ENCODE results near the gene BICRA. TPM values are rescaled to one million over a fixed set of nuclear protein-coding genes. Genes with fewer than 3 reads are reported as not detected.

Gene BICRA
- total and polyA plus RNA-seq, 7 donors, result 3.1 to 22.4 (median 9.9) TPM

GRCh38 chr19:47569331-47569730 is 39.6 kb upstream of the BICRA start:
- WGBS, 3 donors, result 81 to 86% (median 81%) methylated on average over 9 of the region's 9 CpGs
- intact Hi-C loops (cut with DNase I), result no loop called here

GRCh38 chr19:47572635-47573034 is 36.3 kb upstream of the BICRA start:
- 60 to 64% (median 61%) methylated on average over 21 to 22 of the region's 22 CpGs for WGBS, 3 donors
- H3K4me3 ChIP-seq, result peak overlapping the region; percentile 58

More at GRCh38 chr19:47569331-47569730, 39.6 kb upstream of the BICRA start:
- no peaks in the 10 kb centered on the region for H3K4me1 ChIP-seq
- no peaks in the 10 kb centered on the region for H3K36me3 ChIP-seq (ENCODE audit: insufficient read depth in 1 of 2, low read depth in 1 of 2)
- no peak for TF ChIP-seq CTCF (IDR thresholded peaks at IDR 0.05)
- H3K9me3 ChIP-seq, result no peaks in the 10 kb centered on the region
- H3K4me3 ChIP-seq, result no peak overlapping the region
- H3K27me3 ChIP-seq (ENCODE audit: insufficient read depth in 3 of 3, low read length in 2 of 3), result peaks cover 3 to 20% (median 5%) of the 10 kb centered on the region in 3 donors
- no peak for ATAC-seq
- H3K27ac ChIP-seq, result no peak overlapping the region
- no peak for DNase-seq

GRCh38 chr19:47573071-47574026 is 35.6 kb upstream of the BICRA start, which contains the start of gene ZNF541:
Gene ZNF541 (minus strand): TSS chr19:47573148. CDS start chr19:47555856, 17,292 bp downstream.
- intact Hi-C loops (cut with DNase I), result no loop called here
- 14 to 29% (median 16%) methylated on average over 33 to 87 of the region's 89 CpGs for WGBS, 3 donors
- ATAC-seq (peak in 3 of 4 donors; percentile 44 to 57 (median 52)), DNase-seq (peak; percentile 72)
- no peak for TF ChIP-seq CTCF (IDR thresholded peaks at IDR 0.05)
- no peaks in the 10 kb centered on the region for H3K36me3 ChIP-seq (ENCODE audit: insufficient read depth in 1 of 2, low read depth in 1 of 2)
- H3K9me3 ChIP-seq, result no peaks in the 10 kb centered on the region
- no peak within 1 kb of the TSS for H3K27ac ChIP-seq
- no peaks in the 10 kb centered on the region for H3K4me1 ChIP-seq
- peak within 1 kb of the TSS; percentile 58 for H3K4me3 ChIP-seq
- H3K27me3 ChIP-seq (ENCODE audit: insufficient read depth in 3 of 3, low read length in 2 of 3), result peaks cover 3 to 20% (median 5%) of the 10 kb centered on the region in 3 donors

More at GRCh38 chr19:47572635-47573034, 36.3 kb upstream of the BICRA start:
- Histone ChIP-seq H3K4me1 (no peaks in the 10 kb centered on the region), H3K27ac (no peak overlapping the region), H3K36me3 (ENCODE audit: insufficient read depth in 1 of 2, low read depth in 1 of 2) (no peaks in the 10 kb centered on the region), H3K27me3 (ENCODE audit: insufficient read depth in 3 of 3, low read length in 2 of 3) (peaks cover 3 to 20% (median 5%) of the 10 kb centered on the region in 3 donors), H3K9me3 (no peaks in the 10 kb centered on the region)
- no peak for TF ChIP-seq CTCF (IDR thresholded peaks at IDR 0.05)
- intact Hi-C loops (cut with DNase I), result no loop called here
- DNase-seq, result no peak
- ATAC-seq, result no peak

- intact Hi-C loops (cut with DNase I), result no loop called here
- Histone ChIP-seq H3K4me1 (no peaks in the 10 kb centered on the region), H3K36me3 (ENCODE audit: insufficient read depth in 1 of 2, low read depth in 1 of 2) (no peaks in the 10 kb centered on the region), H3K27ac (no peak overlapping the region), H3K27me3 (ENCODE audit: insufficient read depth in 3 of 3, low read length in 2 of 3) (no peaks in the 10 kb centered on the region), H3K9me3 (no peaks in the 10 kb centered on the region), H3K4me3 (no peak overlapping the region)
- 81 to 90% (median 84%) methylated on average over 3 of the region's 3 CpGs for WGBS, 3 donors
- no peak for DNase-seq
- ATAC-seq, result no peak
- TF ChIP-seq CTCF (IDR thresholded peaks at IDR 0.05), result no peak
Observed at GRCh38 chr19:47580397-47580796, 28.5 kb upstream of the BICRA start.
